ENCODE measurements around the gene ZDHHC13.

GRCh38 chr11:19071255-19071654 lies 45.7 kb upstream of the ZDHHC13 start:
- peak; percentile 62 to 100 (median 92) for TF ChIP-seq CTCF (IDR thresholded peaks at IDR 0.05)
- no peak for TF ChIP-seq POLR2A (IDR thresholded peaks at IDR 0.05)

Measured in thyroid gland (tissue), 4 donors.